ENCODE data around the gene CCDC33. TPM values are rescaled to one million over a fixed set of nuclear protein-coding genes. Genes with fewer than 3 reads are reported as not detected.
A peak's percentile ranks its signal among the peaks of the same experiment; 100 is the strongest.

The CCDC33 gene
- total and polyA plus RNA-seq, 10 of the 15 experiments (the other 5 are each of a cell fraction or from before 2014, with no cell fraction given), result 0.57 to 5.8 (median 4.3) TPM

- peak; percentile 61 for TF ChIP-seq E2F8 (IDR thresholded peaks at IDR 0.05; ENCODE audit: low read depth, partially characterized antibody)
- TF ChIP-seq SIX5 (IDR thresholded peaks at IDR 0.05; ENCODE audit: low read depth, low read length, severe bottlenecking), result peak; percentile 5
- 0 out of 2 replicates have a peak, but pooled peaks have one; percentile 8 for TF ChIP-seq PKNOX1 (IDR thresholded peaks at IDR 0.05)
- TF ChIP-seq SPI1 (IDR thresholded peaks at IDR 0.05; ENCODE audit: borderline replicate concordance, insufficient read depth, low read depth, low read length), result peak; percentile 96
- peak; percentile 63 for TF ChIP-seq JUNB (IDR thresholded peaks at IDR 0.05)
- TF ChIP-seq ATF7 (IDR thresholded peaks at IDR 0.05; ENCODE audit: low read depth), result peak; percentile 96
- TF ChIP-seq EP300 (IDR thresholded peaks at IDR 0.05; ENCODE audit: borderline replicate concordance in 1 of 2, control insufficient read depth in 1 of 2, low read depth in 2 of 2, low read length in 2 of 2), result peak; percentile 48 to 58; a peak in 1 of 4 replicates
Measured at GRCh38 chr15:74384881-74385643, 148.9 kb downstream of the CCDC33 start (continued).

Data from GM12878 (cell line).